Measurements from ENCODE around the gene C1orf21.
A peak's percentile ranks its signal among the peaks of the same experiment; 100 is the strongest.

DNA sequence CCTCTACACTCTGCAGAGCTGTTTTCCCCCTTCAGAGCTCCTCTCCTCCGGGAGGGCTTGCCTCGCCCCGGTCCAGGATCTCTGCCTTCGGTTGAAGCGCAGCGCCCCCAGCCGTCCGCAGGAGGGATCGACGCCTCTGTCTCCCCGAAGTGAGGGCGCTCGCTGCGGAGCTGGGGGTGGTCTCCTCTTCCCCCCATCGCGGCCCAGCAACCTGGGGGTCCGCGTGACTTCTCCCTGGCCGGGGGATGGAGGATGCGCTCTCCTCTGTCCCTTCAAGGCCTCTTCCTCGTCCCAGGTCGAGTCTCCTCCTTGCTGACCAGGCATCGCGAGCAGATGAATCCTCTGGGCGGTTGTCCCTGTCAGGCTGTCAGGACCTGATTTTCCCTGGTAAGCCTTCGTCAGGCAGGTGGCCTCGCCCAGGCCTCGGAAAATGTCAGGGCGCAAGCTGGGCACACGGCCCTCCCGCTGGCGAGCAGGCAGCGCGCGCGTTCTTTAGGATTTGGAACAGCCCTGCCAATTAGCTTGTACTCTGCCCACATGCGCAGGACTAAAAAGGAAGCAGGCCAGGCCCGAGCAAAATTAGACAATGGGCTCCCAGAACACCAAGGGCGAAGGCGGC, 277.3 kb downstream of the C1orf21 start:
- TF ChIP-seq, protein P1, sequence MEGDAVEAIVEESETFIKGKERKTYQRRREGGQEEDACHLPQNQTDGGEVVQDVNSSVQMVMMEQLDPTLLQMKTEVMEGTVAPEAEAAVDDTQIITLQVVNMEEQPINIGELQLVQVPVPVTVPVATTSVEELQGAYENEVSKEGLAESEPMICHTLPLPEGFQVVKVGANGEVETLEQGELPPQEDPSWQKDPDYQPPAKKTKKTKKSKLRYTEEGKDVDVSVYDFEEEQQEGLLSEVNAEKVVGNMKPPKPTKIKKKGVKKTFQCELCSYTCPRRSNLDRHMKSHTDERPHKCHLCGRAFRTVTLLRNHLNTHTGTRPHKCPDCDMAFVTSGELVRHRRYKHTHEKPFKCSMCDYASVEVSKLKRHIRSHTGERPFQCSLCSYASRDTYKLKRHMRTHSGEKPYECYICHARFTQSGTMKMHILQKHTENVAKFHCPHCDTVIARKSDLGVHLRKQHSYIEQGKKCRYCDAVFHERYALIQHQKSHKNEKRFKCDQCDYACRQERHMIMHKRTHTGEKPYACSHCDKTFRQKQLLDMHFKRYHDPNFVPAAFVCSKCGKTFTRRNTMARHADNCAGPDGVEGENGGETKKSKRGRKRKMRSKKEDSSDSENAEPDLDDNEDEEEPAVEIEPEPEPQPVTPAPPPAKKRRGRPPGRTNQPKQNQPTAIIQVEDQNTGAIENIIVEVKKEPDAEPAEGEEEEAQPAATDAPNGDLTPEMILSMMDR (IDR thresholded peaks at IDR 0.05), result peak; percentile 54
- no peak for TF ChIP-seq EZH2 (IDR thresholded peaks at IDR 0.05; ENCODE audit: borderline replicate concordance, insufficient read depth, low read depth, low read length, poor library complexity, severe bottlenecking)
